ENCODE results near the gene HECTD1.
"Not testable (repeated sequence)": the region's sequence is repeated elsewhere in the genome, so short reads cannot be mapped to it uniquely, and the experiment has no call there.

HECTD1 gene

DNA sequence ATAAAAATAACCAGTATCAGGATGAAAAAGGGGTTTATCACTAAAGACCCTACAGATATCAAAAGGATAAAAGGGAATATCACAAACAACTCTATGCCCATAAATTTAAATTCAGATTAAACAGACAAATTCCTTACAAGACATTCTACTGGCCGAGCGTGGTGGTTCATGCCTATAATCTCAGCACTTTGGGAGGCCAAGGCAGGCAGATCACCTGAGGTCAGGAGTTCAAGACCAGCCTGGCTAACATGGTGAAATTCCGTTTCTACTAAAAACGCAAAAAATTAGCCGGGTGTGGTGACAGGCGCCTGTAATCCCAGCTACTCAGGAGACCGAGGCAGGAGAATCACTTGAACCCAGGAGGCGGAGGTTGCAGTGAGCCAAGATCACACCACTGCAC, 15.0 kb downstream of the HECTD1 start:
- DNase-seq = not testable (repeated sequence)

DNA sequence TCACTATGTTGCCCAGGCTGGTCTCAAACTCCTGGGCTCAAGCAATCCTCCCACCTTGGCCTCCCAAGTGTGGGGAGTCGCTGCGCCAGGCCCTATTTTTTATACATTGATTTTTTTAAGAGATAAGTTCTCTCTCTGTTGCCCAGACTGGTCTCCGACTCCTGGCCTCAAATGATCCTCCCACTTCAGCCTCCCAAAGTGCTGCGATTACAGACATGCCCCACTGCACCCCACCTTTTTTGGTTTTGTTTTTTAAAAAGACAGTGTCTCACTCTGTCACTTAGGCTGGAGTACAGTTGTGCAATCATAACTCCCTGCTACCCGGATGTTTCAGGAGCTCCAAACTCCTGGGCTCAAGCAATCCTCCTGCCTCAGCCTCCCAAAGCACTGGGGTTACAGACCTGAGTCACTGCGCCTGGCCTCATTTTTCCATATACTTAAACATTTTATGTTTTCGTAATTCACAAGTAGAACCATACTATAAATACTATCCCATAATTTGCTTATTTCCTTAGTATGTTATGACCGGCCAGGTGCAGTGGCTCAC, 16.8 kb downstream of the HECTD1 start:
- no peak for DNase-seq

DNA sequence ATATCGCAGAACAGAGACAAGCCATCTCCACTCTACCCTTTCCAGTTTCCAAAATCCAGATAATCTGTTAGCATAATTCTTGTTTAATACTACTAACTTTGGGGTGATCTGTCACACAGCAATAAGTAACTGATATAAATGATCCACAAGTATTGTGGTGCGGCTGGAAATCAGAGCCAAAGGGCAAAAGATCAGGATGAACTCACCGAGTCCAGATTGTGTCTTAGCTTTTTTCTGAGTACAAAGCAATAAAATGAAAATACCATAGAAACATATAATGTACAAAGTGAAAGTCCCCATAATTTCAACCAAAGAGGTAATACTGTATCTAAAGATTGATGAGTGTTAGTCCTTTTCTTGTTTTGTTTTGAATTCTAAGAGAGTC, 17.4 kb downstream of the HECTD1 start:
- no peak for DNase-seq

DNA sequence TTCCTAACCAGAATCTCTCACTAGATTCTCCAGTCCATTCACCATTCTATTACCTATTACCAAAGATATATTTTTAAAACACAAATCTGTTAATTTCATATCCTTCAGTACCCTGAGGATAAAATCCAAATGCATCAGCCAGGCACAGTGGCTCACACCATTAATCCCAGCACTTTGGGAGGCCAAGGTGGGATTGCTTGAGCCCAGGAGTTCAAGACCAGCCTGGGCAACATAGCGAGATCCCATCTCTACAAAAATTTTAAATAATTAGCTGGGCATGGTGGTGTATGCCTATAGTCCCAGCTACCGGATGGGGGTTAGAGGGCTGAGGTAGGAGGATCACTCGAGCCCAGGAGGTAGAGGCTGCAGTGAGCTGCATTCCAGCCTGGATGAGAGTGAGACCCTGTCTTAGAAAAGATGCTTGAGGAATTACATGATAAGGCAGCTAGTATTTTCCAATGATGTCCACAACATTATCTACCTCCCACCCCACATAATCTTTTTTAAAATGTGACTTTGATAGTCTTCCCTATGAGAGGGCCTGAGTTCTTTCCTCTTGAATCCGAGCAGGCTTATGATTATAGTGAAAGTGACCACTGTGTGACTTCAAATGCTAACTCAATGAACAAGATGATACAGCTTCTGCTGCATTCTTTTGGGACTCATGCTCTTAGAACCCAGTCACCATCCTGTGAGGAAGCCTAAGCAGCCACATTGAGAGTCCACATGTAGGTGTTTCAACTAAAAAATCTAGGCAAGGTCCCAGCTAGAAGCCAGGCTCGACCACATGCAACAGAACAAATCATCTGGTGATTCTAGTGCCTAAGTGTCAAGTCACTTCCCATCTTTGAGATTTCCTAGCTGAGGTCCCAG, 18.0 kb downstream of the HECTD1 start:
- no peak for DNase-seq

DNA sequence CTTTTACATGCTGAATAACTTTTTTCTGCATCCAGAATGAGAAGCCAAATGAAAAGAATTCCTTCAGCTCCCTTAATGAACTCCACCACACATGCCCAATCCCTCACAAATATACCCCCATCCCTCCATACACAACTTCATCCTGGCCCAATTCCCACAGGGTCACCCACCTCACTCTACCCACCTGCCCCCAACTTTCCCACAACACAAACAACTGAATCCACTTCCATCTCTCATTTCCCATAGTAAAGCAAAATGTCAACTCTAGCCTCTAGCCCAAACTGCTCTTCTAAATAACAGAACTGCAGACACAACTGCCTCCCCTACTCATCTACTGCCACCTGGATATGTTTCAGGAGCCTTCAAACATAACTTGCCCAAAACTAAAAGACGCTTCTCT, 18.8 kb downstream of the HECTD1 start:
- no peak for DNase-seq

DNA sequence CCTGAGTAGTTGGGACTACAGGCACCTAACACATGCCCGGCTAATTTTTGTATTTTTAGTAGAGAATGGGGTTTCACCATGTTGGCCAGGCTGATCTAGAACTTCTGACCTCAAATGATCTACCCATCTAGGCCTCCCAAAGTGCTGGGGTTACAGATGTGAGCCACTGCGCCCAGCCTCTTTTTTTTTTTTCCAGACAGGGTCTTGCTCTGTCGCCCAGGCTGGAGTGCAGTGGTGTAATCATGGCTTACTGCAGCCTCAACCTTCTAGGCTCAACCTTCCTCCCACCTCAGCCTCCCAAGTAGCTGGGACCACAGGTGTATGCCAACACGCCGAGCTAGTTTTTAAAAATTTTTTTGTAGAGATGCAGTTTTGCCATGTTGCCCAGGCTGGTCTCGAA, 25.6 kb downstream of the HECTD1 start:
- DNase-seq = not testable (repeated sequence)

DNA sequence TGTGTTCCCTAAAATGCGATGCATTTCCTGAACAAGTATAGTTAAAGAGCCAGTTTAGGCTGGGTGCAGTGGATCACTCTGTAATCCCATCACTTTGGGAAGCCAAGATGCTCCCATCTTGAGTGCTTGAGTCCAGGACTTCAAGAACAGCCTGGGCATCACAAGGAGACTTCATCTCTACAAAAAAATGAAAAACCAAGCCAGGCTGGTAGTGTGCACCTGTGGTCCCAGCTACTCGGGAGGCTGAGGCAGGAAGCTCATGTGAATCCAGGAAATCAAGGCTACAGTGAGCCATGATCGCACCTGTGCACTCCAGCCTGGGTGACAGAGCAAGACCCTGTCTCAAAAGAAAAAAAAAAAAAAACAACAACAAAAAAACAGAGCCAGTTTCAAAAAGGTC, 26.3 kb downstream of the HECTD1 start:
- DNase-seq = no peak

DNA sequence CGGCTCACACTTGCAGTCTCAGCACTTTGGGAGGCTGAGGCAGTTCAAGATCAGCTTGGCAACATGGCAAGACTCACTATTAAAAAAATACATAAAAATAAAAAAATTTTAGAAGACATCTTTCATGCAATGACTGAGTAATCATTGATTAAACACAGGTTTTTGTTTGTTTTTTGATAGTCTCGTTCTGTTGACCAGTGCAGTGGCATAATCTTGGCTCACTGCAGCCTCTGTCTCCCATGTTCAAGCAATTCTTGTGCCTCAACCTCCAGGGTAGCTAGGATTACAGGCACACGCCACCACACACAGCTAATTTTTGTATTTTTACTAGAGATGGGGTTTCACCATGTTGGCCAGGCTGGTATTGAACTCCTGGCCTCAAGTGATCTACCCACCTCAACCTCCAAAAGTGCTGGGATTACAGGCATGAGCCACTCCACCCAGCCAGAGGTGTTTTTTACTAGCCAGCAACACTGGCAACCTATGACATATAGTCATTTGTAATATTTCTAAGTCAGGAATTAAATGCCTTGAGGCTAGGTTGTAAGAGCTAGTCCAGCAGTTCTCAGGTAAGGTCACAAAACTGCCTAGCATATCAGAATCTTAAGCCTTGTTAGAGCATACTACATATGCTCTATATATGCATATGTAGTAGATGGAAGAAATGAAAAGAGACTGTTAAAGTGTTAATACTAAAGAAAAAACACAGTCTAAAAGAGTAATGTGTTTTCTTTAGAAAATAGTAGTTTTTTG, 27.1 kb downstream of the HECTD1 start:
- DNase-seq = no peak

DNA sequence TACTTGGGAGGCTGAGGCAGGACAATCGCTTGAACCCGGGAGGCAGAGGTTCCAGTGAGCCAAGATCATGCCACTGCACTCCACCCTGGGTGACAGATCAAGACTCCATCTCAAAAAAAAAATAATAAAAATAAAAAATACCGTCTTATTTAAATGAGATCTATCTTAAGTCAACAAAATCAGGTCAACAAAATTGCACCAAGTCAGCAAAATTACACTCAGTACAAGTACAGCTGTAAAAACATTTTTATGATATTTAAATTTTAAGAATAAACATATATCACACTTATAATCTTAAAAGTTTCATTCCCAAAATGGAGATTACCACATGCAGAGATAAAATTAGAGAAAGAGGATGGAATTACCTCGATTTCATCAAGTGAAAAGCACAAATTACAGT, 33.2 kb downstream of the HECTD1 start:
- no peak for DNase-seq

DNA sequence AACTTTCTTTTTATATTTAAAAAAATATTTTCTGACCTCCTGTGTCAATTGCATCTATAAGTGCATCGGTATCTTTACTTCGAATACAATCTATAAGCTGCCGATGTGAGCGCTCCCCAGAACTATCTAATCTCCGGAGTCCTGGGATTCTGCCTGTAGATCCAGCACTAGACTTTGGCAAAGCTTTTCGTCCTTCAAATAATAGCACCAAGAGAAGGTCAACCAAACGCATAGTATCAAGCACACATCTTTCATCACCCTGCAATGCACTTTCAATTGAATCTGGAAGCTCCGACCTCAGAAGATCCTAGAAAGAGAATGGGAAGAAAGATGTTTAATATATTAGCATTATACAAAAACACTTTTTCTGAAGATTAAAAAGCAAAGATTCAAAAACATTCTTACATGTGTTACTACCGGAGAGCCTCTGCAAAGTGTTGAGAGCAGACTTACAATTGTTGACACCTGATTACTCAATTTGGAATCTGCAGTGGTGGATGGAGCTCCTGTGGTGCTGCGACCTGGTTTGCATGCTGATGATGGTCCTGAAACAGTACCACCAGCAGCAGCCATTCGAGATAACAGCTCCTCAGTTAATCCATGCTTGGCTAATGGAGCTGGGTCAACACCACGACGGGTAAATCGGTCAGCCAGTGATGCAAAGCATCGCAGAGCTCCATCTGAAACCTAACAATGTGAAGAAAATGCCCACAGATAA, 34.3 kb downstream of the HECTD1 start:
- no peak for DNase-seq

DNA sequence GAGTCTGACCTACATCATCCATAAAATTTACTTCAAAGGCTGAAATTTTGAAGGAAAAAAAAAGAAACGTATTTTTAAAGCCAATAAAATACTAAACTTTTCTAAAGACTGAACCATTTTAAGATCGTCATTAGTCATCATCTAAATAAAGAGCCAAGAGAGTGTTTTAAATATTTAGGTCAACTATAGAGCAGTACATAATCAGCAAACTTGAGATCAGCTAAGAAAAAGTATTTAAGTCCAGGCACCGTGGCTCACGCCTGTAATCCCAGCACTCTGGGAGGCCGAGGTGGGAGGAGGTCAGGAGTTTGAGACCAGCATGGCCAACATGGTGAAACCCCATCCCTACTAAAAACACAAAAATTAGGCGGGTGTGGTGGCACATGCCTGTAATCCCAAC, 35.5 kb downstream of the HECTD1 start:
- DNase-seq = no peak

DNA sequence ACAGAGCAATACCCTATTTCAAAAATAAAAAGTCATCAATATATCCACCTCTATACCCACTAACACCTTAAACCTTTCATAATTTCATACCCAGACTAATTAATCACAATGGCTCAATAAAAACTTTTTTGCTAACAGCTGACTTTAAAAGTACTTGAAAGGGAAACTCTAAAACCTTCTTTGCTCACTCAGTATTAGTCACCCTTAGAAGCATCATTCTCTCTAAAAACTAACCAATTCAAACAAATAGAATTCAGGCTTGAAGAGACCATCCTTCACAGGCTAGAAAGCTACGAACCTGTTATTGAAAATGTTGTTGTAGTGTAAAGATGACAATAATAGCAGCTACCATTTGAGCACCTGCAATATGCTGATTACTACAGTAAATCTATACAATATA, 37.2 kb downstream of the HECTD1 start:
- DNase-seq = no peak

DNA sequence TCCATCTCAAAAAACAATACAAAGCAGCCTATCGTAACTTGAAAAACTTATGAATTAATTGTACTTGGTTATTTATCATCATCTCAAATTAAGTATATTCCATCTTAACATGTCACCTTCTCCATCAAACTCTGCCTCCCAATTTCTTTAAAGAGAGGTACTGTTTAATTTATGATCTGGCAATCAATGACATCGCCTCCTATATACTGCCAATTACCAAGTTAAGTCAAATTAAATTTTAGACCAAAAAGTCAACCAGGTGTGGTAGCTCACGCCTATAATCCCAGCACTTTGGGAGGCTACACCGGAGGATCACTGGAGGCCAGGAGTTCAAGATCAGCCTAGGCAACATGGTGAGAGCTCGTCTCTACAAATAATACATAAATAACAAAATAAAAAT, 37.7 kb downstream of the HECTD1 start:
- DNase-seq = no peak

DNA sequence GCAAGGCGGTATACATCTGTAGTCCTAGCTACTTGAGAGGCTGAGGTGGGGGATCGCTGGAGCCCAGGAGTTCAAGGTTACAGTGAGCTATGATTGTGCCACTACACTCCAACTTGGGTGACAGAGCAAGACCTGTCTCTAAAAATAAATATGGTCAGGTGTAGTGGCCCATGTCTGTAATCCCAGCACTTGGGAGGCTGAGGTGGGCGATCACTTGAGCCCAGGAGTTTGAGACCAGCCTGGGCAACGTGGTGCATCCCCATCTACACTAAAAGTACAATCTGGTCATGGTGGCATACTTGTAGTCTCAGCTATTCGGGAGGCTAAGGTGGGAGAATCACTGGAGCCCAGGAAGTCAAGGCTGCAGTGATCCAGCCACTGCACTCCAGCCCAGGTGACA, 40.6 kb downstream of the HECTD1 start:
- DNase-seq = no peak

DNA sequence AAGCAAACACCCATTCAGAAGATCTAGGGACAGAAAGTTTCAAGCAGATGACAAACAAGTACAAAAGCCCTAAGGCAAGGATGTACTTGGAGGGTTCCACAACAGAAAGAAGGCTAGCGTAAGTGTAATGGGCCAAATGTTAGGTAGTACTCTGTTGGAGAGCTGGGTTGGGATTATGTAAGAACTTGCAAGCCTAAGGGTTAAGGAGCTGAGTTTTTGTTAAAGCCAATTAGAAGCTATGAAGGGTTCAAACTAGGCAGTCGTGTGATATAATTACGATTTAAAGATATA, 41.4 kb downstream of the HECTD1 start:
- no peak for DNase-seq

DNA sequence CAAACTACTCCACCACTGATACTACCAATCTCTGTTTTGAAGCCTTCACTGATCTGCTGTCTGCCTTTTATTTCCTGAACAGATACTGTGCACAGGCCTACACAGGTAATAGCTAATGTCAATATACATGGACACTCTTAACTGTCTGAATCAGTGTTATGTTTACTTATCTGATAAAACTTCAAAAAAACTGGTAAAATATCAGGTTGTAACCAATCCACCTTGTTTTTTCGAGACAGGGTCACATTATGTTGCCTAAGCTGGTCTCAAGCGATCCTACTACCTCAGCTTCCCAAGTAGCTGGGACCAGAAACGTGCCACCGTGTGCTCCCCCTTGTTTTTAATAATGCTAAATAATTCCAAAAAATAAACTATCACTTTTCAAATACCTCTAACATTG, 43.5 kb downstream of the HECTD1 start:
- DNase-seq = no peak

DNA sequence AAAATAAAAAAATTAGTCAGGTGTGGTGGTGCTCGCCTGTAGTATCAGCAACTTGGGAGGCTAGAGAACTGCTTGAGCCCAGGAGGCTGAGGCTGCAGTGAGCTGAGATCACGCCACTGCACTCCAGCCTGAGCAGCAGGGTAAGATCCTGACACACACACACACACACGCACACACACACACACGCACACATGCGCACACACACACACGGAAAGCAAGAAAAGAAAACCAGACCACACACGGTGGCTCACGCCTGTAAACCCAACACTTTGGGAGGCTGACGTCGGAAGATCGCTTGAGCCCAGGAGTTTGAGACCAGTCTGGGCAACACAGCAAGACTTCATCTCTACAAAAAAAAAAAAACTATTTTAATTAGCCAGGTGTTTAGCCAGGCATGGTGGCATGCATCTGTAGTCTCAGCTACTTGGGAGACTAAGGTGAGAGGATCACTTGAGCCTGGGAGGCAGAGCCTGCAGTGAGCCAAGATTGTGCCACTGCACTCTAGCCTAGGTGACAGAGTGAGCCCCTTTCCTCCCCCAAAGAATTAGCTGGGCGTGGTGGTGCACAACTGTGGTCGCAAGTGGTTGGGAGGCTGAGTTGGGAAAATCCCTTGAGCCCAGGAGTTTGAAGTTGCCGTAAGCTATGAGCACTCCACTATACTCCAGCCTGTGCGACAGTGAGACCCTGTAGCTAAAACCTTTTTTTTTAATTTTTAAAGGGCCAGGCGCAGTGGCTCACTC, 44.5 kb downstream of the HECTD1 start:
- DNase-seq = no peak

DNA sequence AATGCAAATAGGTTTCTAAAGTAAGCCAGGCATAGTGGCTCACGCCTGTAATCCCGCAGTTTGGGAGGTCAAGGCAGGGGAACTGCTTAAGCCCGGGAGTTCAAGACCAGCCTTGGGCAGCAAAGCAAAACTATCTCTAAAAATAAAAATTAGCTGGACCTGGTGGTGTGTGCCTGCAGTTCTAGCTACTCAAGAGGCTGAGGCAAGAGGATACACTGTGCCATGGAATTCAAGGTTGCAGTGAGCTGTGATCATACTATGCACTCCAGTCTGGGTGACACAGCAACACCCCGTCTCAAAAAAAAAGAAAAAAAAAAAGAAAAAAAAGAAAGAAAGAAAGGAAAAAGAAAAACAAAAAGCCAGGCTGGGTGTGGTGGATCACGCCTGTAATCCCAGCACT, 46.3 kb downstream of the HECTD1 start:
- DNase-seq = no peak

DNA sequence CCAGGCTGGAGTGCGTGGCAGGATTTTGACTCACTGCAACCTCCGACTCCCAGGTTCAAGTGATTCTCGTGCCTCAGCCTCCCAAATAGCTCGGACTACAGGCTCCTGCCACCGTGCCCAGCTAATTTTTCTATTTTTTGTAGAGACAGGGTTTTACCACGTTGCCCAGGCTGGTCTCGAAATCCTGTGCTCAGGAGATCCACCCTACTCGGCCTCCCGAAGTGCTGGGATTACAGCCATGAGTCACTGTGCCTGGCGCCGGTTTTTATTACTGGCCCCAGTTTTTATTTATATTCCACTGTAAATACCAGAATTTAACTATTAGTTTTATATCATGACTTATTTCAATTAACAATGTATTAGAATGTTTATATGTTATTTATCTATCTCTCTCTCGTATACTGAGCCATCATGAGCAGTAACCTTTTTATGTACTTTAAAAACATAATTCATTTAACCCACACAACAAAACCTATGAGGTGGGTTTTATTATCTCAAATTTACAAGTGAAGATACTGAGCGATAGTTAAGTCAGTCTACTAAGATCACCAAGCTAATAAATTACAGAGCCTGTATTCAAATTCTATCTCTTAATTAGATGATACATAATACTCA, 47.8 kb downstream of the HECTD1 start:
- DNase-seq = no peak

DNA sequence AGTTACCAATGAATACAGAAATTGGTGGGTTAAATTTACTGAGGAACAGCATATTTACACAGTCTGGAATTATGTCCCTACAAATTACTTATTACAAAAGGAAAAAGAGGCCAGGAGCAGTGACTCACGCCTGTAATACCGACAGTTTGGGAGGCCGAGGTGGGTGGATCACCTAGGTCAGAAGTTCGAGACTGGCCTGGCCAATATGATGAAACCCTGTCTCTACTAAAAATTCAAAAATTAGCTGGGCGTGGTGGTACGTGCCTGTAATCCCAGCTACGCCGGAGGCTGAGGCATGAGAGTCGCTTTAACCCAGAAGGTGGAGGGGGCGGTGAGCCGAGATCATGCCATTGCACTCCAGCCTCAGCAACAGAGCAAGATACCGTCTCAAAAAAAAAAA, 52.6 kb downstream of the HECTD1 start:
- DNase-seq = no peak

DNA sequence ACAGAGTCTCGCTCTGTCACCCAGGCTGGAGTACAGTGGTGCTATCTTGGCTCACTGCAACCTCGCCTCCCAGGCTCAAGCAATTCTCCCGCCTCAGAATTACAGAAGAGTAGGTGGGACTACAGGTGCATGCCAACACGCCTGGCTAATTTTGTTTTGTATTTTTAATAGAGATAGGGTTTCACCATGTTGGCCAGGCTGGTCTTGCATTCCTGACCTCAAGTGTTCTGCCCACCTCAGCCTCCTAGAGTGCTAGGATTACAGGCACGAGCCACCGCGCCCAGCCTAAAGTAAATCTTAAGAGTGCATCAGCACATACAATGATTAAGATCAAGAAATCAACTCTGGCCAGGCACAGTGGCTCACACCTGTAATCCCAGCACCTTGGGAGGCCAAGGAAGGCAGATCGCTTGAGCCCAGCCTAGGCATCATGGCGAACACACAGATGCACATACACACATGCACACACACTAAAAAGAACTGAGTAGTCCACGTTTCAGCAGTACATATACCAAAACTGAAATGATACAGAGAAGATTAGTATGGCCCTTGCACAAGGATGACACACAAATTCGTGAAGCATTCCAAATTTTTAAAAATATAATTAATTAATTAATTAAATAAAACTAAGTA, 65.0 kb downstream of the HECTD1 start:
- DNase-seq = no peak

DNA sequence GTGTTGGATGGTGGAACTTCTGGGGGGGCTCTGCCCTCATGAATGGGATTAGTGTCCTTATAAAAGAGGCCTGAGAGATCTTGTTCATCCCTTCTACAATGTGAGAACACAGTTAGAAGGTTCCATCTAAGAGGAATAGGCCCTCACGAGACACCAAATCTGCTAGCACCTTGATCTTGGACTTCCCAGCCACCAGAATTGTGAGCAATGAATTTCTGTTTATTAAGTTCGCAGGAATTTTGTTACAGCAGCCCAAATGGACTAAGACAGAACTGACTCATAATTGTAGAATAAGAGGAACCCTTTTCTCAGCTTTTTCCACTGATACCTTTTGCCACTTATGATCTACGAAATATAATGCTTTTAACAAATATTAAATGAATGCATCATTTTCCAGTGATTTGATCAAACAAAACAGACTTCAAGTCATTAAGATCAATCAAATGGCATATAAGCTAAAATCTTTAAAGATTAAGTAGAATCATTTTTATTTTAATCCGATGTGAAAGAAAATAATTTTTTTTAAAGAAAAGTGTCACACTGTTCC, 68.2 kb downstream of the HECTD1 start:
- DNase-seq = no peak

All from NCI-H1417 (cell line).